Measurements from ENCODE around the gene MAGI1.

MAGI1 gene

GRCh38 chr3:65334045-65334665, 704.6 kb downstream of the MAGI1 start:
- DNase-seq, result no peak

GRCh38 chr3:65331730-65332129, 707.0 kb downstream of the MAGI1 start:
- DNase-seq, result no peak

GRCh38 chr3:65330072-65330471, 708.6 kb downstream of the MAGI1 start:
- DNase-seq, result no peak

- no peak for DNase-seq
Measured at GRCh38 chr3:65328148-65328547, 710.6 kb downstream of the MAGI1 start.

GRCh38 chr3:65326574-65326973, 712.1 kb downstream of the MAGI1 start:
- DNase-seq, result no peak

- no peak for DNase-seq
Measured at GRCh38 chr3:65322910-65323309, 715.8 kb downstream of the MAGI1 start.

GRCh38 chr3:65318231-65318630, 720.5 kb downstream of the MAGI1 start:
- no peak for DNase-seq

GRCh38 chr3:65314916-65315315, 723.8 kb downstream of the MAGI1 start:
- no peak for DNase-seq

- no peak for DNase-seq
Measured at GRCh38 chr3:65314269-65314668, 724.4 kb downstream of the MAGI1 start.

- DNase-seq, result no peak
Measured at GRCh38 chr3:65313666-65314065, 725.1 kb downstream of the MAGI1 start.

GRCh38 chr3:65305836-65306235, 732.9 kb downstream of the MAGI1 start:
- no peak for DNase-seq
